GM18511 (cell line): ENCODE data around the gene INSIG2.
A peak's percentile ranks its signal among the peaks of the same experiment; 100 is the strongest.

ENCODE experiments used
- ATAC-seq: cut with Tn5 transposase; IDR thresholded peaks from one replicate; pipeline ENCODE4 v1.9.1; 2021; ENCODE audit warnings: mild to moderate bottlenecking, moderate library complexity; ENCODE audit not compliant: unreplicated experiment

The INSIG2 gene

DNA sequence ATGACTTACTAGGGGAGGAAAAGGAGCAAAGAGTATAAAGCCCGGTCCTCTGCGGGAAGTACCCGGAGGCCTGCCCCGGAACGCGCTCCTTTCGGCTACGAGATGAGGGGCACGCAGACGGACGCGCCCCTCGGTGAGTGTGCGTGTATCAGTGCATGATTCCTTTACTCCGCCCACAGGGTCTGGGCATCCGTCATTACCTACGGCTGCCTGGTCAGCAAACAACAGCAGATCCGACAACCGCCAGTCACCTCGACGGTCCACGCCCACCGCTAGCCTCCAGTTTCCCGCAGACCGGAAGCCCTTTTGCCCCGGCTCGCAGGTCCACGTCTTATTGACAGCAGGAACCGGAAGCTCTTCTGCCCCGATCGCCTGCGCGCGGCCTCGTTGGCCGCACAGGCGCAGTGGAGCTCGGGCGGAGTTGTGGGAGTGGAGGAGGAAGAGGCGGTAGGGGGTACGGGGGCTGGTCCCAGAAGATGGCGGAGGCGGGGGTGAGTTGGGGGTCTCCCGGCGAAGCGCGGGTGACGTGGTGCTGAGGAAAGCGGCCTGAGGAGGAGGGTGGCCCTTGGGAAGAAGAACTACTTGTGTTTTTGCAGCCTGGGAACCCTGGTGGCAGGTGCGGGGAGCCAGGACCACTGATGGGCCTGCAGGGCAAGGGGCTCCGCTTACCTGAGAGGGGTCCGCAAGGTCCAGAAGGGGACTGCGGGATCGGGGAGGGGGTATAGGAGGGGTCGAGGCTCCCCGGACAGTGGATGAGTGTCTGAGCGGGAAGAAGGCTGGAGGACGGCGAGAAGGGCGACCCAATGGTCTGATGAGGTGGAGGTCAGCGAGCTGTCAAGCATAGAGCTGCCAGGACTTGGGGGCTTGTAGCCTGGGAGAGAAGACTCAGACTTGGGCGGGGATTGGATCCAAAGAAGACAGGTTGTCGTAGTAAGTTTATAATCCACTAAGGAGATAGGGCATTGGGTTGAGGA lies at the start of gene INSIG2:
INSIG2 (plus strand) TSS at position 421 of the 974 bp plus-strand sequence. CDS start 8,086 bp downstream, outside the sequence.
- ATAC-seq: peak; percentile 97

- ATAC-seq: no peak
These were observed 47.4 kb upstream of the INSIG2 start for GRCh38 chr2:118040891-118041290.

DNA sequence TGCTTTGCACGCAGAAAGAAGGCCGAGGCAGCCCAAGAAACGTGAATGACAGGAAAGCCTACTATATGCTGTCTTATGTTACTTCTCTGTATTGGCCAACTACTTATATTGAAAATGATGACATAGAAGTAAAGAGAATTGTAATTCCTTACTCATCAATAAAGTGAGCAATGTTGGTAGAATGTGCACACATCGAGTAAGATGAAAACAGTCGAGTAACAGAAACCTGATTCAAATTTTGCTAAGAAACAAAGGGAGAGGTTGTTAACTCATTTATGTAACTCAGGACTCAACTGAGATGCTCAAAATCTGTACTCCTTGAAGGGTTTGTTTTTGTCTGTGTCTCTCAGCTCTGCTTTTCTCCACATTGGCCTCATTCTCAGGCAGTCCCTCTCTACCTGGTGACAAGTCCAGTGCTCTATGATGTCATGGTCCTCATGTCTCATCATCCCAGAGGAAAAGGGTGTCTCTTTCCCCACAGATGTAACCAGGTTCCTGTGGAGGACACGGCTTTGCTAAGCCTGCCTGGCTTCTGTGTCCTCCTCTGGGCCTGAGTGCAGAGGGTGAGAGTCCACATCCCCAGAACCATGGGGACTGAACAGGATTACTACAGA lies 44.1 kb upstream of the INSIG2 start:
- ATAC-seq: no peak

DNA sequence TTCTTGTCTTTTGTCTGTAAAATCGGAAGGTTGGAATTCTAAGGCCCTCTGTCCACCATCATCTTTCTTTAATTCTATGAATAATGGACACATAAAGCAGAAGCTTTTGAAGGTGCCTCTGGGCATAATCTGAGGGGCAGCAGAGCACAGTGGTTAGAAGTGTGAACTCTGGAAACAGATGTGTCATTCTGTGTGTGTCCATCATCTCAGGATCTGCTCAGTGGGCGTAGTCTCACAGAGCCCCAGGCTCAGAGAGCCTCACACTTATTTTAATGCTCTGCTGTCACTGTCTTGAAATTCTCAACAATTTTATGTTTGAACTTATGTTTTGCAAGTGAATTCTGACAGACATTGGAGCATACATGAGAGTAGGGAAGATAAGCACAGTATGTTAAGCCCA lies 43.4 kb upstream of the INSIG2 start:
- ATAC-seq: no peak

DNA sequence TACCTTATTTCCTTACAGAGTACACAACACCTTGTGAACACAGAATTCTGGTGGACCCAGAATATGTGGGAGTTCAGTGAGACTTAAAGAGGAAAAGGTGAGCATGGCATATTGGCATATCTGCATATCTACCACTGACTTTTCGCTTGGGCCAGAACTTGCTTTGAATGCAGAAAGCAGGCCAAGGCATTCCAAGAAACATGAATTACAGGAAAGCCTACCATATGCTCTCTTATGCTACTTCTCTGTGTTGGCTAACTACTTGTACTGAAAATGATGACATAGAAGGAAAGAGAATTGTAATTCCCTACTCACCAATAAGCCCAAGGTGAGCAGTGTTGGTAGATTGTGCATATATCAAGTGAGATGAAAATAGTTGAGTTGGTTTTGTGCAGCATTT lies 43.0 kb upstream of the INSIG2 start:
- ATAC-seq: no peak

GRCh38 chr2:118046634-118047210 lies 41.5 kb upstream of the INSIG2 start:
- no peak for ATAC-seq

GRCh38 chr2:118047380-118047826 lies 40.9 kb upstream of the INSIG2 start:
- no peak for ATAC-seq

DNA sequence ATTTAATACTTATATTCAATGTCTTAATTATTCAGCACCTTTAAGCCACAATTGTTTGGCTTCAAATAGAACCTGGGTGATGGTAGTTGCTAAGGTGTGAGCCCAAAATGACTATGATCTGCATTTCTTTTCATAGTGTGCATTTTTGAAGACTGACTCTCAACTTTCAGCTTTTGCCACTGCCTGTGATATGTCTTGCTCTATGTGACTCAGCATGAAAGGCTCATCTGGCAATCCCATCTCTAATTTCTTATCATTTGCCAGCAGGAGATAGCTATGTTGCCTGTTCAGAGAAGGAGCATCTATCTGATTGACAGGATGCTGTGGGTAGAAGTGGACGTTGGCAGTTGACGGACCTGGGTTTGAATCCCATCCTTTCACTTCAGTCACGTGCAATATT lies 39.9 kb upstream of the INSIG2 start:
- no peak for ATAC-seq

DNA sequence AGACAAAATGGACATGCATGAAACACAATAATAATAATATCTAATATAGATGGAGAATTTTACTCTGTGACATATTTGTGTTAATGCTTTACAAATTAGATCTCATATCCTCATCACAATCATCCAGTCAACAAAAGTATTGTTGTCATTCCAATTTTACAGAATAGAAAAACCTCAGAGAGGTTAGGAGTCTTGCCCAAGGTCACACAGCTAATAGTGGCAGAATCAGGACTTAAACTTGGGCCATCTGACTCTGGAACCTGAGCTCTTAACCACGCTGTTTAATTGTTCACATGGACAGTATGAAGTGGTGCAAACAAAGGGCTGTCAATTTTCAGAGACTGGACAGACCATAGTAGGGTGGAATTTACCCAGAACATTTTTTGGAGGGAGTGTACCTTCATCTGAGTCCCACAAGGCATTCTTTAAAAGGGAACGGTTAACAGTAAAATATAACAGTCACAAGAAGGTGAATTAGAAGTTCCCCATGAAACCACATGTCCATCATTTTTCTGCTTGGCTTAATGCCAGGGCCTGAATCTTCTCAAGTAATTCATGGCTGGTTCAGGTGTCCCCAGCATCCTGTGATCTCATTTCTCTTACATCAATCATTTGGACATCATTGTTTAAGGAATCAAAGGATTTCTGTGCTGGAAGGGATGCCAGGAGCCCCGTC lies 39.0 kb upstream of the INSIG2 start:
- peak; percentile 25 for ATAC-seq

GRCh38 chr2:118049816-118050140 lies 38.5 kb upstream of the INSIG2 start:
- ATAC-seq: peak; percentile 78

DNA sequence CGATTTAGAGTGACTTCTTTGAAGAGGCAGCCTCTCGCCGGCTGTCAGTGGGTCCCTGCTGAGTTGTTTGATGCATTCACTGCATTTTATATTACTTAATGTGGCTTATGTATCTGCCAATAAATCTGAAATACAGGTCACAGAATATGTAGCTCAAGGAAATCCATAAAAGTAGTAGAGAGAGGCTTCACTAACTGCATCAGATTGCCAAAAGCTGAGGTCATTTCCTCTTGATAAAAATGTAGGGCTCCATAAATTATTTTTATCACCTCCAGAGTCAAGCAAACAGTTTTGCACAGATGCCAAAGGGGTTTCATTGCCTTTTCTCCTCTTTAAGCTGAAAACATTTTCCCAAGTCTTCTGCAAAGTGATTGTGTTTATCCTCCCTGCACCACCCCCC lies 37.9 kb upstream of the INSIG2 start:
- no peak for ATAC-seq

DNA sequence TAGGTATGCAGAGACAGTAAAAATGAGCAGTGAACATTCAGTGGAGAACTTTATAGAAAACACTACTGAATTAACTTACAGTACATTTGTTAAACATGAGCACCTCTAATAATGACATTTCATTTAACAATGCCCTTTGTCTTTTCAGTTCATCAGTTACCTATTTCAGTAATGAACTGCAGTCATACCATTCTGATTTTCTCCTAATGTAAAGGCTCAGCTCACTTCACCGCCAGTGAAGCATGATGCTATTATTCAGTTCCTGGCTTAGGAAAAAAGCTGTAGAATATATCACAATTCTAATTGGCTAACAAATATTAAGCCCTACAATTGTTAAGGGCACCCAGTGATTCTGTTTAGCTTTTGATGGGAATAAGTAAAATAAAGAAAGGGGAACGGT lies 37.3 kb upstream of the INSIG2 start:
- ATAC-seq: no peak

DNA sequence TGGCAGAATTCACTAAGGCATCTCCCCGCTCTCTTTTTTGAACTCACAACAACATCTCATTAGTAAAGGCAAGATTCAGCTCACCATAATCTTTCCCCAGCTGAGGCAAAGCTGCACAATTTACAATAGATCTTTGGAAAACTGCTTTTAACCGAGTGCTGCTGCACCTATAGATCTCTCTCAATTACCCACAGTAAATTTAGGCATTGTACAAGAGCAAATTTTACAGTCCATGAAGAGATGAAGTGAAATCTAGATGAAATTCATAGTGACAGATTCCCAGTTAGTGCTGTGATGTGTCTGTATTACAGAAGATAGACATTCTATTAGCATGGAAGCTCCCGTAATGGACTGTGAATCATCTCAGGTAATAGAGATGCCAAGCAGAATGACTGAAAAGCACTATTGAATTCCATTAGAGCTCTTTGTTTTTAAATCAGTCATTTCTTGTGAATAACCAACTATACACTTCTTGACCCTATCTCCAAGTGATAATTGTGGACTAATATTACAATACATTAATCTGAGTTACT lies 36.4 kb upstream of the INSIG2 start:
- no peak for ATAC-seq

DNA sequence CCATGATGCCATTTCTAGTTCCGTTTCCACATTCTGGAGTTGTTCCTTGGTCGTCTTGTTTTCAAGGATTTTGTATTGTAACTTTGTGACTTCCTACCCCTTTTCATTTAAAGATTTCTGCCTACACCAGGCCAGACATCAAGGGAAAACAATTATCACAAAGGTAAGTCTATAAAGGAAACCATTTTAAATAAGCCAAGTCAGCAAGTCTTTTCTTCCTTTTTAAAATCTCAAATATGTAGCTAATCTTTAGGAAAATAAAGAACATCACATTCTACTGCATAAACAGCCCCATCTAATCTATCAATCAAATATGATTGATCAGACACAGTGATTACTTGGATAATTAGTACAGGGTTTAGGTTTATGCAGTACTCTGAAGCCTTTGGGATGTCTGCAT lies 35.8 kb upstream of the INSIG2 start:
- no peak for ATAC-seq

DNA sequence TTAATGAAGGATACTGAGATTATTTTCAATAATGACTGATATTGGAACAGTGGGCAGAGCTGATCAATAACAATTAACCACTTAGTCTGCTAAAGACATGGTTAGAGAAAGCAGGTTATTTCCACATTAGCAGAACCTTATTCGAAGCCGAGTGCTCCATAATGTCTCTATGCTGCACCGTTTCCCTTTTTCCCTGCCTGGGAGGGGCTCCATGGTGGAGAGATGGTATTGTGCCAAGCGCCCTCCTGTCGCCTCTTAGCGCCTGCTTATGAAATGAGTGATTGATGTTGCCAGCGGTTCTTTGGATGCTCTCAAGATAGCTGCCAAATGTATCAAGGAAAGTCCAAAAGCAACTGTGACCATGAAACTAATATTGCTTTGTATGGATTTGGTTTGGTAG lies 34.6 kb upstream of the INSIG2 start:
- no peak for ATAC-seq

DNA sequence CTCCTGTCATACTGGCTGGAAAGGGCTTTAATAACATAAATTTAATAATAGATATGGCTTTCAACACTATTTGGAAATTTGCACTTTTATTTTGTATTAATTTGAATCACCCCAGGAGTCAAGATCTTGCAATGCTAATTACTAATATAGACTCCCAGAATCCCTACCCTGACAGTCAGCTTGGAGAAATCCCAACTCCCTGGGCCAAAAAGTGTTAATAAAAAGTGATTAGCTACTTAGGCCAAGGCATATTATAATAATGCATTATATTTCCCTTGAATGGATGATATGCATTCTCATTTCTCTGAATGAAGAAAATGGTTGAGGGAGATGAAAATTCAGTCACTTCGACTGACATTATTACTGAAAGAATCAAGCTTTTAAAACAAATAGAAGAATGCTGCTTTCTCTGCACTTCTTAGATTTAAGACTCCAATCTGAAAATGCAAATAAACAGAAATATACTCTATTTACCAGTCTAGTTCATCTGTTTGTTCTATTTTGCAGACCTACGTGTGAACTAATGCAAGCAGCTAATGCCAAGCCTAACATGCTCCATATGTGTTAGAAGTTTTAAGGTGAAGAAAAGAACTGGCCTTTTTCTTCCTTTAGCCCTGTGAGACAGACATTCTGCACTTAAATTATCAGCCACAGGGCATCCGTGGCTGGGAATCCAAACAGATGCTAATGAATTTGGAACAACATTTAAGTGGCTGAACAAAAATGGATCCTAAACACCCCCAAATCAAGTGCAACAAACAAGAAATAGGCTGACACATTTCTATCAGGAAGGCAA lies 33.9 kb upstream of the INSIG2 start:
- ATAC-seq: no peak

DNA sequence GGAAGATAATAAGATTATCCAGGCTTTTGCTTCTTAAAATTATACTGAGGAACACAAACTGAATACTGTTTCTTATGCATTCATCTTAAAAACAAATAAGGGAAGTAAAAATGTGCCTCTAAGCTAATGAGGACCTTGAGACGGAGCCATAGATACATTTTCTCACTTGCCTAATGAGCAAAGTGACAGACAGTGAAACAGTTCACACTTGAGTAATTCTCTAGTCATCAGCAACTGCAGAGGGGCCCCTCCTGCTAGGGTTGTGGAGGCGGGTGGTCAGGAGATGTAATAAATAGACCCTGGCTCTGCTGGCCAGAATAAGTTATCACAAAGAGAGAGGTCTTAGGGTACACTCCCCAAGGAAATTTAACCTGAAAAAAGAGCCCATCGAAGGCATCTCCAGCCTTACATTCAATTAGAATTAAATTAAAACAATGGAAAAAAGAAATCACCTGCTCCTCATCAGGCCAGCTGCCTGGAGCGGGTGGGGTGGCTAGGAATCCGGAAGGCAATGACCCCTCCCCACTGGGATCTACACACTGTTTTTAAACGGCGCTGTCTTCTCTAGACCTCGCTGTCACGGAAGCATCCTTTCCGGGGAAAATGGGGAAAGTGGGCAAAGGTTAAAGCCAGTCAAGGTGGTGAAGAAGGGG lies 32.6 kb upstream of the INSIG2 start:
- peak; percentile 85 for ATAC-seq

DNA sequence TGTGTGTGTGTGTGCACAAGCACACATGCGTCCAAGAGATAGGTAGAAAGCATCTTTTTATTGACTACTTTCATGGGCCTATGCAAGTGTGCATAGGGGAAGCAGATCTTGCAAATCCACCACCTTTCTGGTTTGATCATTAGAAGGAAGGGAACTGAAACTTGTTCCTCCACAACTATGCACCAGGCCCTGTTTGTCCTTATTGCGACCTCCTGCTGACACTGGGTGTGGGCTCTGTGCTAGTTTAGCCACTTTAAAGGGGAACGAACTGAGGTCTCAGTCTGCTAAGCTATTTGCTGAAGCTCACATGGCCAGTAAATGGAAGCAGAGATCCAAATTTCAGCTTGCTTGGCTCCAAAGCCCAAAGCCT lies 32.1 kb upstream of the INSIG2 start:
- peak; percentile 88 for ATAC-seq

DNA sequence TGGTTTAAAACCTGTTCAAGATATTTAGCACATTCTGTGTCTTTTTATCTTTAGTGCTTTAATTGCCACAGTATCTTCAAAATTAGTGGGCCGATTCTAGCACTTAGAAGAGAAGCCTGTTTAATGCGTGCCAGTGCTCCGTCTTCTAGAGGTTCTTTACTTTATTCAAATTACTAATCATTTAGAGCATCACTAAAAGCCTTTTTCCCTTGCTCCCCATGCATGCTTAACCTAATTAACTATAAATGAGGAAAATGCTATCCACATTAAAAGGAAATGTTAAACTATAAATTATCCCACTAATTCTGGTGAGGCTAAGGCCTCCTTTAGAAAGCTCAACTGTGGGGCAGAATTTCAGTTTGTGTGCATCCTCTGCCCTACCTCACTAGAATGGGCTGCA lies 31.5 kb upstream of the INSIG2 start:
- ATAC-seq: no peak

GRCh38 chr2:118058951-118059350 lies 29.3 kb upstream of the INSIG2 start:
- no peak for ATAC-seq
